A673 (cell line): ENCODE data around the gene PIGW. TPM values are rescaled to one million over a fixed set of nuclear protein-coding genes. Genes with fewer than 3 reads are reported as not detected.

Experiments used
- BruUV-seq: library from RNA; stranded (reverse); fragments of 400-500 nt; replicated peaks from 2 replicates; lab custom pipeline; 2021; lab: Mats Ljungman, UMichigan
- CTCF ChIA-PET: fragments of 300-600 bp; sonication (Branson Sonifier 250); formaldehyde crosslinking; loops from one replicate; lab custom pipeline; 2022; ENCODE audit warnings: antibody characterized with exemption; lab: Charles Lee
- POLR2A ChIA-PET: fragments of 300-600 bp; sonication (Branson Sonifier 250); formaldehyde crosslinking; loops from one replicate; lab custom pipeline; 2022; ENCODE audit warnings: antibody characterized with exemption; ENCODE audit not compliant: low non-redundant PET; lab: Charles Lee
- DNase-seq: peaks from one replicate; pipeline ENCODE4 v3.0.0-alpha.2; 2015; ENCODE audit warnings: low spot score
- H3K27ac ChIP-seq: fragments of 200-600 bp; sonication (generic); 2 replicates; pipeline ENCODE4 v1.5.1; 2016; ENCODE audit warnings: mixed run types, low read depth, mild to moderate bottlenecking, mixed read lengths, antibody characterized with exemption, low read length; ENCODE audit not compliant: poor library complexity, severe bottlenecking
- H3K27me3 ChIP-seq: fragments of 200-600 bp; sonication (generic); replicated peaks from 2 replicates; pipeline ENCODE4 v1.6.1; 2017; ENCODE audit warnings: mixed run types, low read depth, mild to moderate bottlenecking, mixed read lengths, antibody characterized with exemption, low read length; ENCODE audit not compliant: insufficient read depth, poor library complexity
- H3K36me3 ChIP-seq: fragments of 200-600 bp; sonication (generic); 2 replicates; pipeline ENCODE4 v1.6.1; 2016; ENCODE audit warnings: mixed run types, mild to moderate bottlenecking, mixed read lengths, antibody characterized with exemption, low read length; ENCODE audit not compliant: insufficient read depth, poor library complexity, severe bottlenecking
- H3K4me1 ChIP-seq: fragments of 200-600 bp; sonication (generic); 2 replicates; pipeline ENCODE4 v1.6.1; 2017; ENCODE audit warnings: mixed run types, mild to moderate bottlenecking, mixed read lengths, antibody characterized with exemption, low read length; ENCODE audit not compliant: insufficient read depth, poor library complexity, severe bottlenecking
- H3K4me3 ChIP-seq: fragments of 200-600 bp; sonication (generic); 2 replicates; pipeline ENCODE4 v1.5.1; 2016; ENCODE audit warnings: low read depth, mixed run types, mild to moderate bottlenecking, mixed read lengths, low read length; ENCODE audit not compliant: poor library complexity, severe bottlenecking
- H3K9me3 ChIP-seq: fragments of 200-600 bp; sonication (generic); 2 replicates; pipeline ENCODE4 v1.6.1; 2016; ENCODE audit warnings: mixed run types, low read depth, mild to moderate bottlenecking, mixed read lengths, antibody characterized with exemption, low read length; ENCODE audit not compliant: poor library complexity, severe bottlenecking
- CTCF ChIP-seq: fragments of 300-800, 200-600 bp; sonication (generic); conservative IDR thresholded peaks from 2 replicates; pipeline ENCODE4 v1.5.1; 2017; ENCODE audit warnings: low read depth, mild to moderate bottlenecking, antibody characterized with exemption, low read length, moderate library complexity, mixed read lengths
- EZH2 ChIP-seq: fragments of 200-600 bp; sonication (generic); IDR thresholded peaks from 2 replicates; pipeline ENCODE4 v1.6.1; 2017; ENCODE audit warnings: borderline replicate concordance, low read depth, mild to moderate bottlenecking, mixed read lengths, antibody characterized with exemption, low read length; ENCODE audit not compliant: poor library complexity, severe bottlenecking
- intact Hi-C: fragments of 100-400 bp; cut with micrococcal nuclease; formaldehyde crosslinking; loops from one replicate; pipeline ENCODE4 v1.10.0; 2022; ENCODE audit not compliant: unreplicated experiment
- total RNA-seq: library from RNA; stranded (reverse); gene quantifications from 2 replicates; pipeline ENCODE4 v1.2.3, GENCODE V29; 2021

The PIGW gene
- total RNA-seq, 1 experiment from 2014 or later, result 10.3 TPM

DNA sequence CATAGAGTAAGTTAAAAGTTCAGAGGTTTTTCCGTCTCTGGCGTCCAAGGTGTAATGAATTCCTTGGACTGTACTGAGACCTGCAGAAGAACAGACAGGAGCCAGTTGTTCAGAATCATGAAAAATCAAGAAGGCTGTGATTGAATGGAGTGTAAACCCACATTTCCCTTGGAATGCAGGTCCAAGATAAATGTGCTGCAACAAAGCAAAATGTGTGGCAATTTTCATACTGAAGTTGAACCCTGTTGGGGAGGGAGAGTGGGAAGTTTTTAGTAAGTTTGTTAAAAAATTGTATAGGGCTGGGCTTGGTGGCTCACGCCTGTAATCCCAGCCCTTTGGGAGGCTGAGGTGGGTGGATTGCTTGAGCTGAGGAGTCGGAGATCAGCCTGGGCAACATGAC, 31.3 kb downstream of the PIGW start:
- CTCF ChIA-PET, result interaction anchor here (0.6 kb wide), 1 partner anchor 17 kb away, joined by 4 read pairs; no protein-coding TSS in a partner anchor
- BruUV-seq, result no TSS peak
- no peak for TF ChIP-seq CTCF
- no peak for TF ChIP-seq EZH2
- no peaks in the 10 kb centered on the region for H3K9me3 ChIP-seq
- intact Hi-C loops, result no loop called here
- POLR2A ChIA-PET, result no interaction called here
- H3K36me3 ChIP-seq, result peaks cover 18% of the 10 kb centered on the region
- H3K4me1 ChIP-seq, result no peaks in the 10 kb centered on the region
- DNase-seq, result no peak
- H3K4me3 ChIP-seq, result no peak overlapping the region
- H3K27me3 ChIP-seq, result no peaks in the 10 kb centered on the region
- H3K27ac ChIP-seq, result no peak overlapping the region

- intact Hi-C loops, result no loop called here
- Histone ChIP-seq H3K9me3 (no peaks in the 10 kb centered on the region), H3K27ac (no peak overlapping the region), H3K27me3 (no peaks in the 10 kb centered on the region), H3K36me3 (peaks cover 7% of the 10 kb centered on the region), H3K4me3 (no peak overlapping the region), H3K4me1 (no peaks in the 10 kb centered on the region)
- ChIA-PET POLR2A (no interaction called here), CTCF (no interaction called here)
- DNase-seq, result no peak
- no peak for TF ChIP-seq CTCF
- no peak for TF ChIP-seq EZH2
- no TSS peak for BruUV-seq
Observed at GRCh38 chr17:36575028-36575427, 40.2 kb downstream of the PIGW start.

DNA sequence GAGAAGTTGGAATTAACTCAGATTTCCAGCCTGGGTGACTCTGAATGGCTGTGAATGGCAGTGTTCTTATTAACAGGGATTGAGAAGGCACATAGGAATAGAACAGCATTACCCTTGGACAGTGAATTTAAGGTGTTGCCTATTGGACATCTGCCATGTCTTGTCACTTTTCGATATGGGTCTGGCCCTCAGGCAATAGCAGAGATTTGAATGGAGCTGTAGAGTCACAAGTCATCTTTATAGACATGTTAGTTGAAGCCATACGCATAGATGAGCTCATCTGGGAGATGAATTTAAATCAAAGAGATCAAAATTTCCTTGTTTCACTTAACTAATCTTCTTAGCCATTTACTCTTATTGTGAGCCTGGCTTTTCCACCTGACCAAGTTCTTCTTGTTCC, 42.0 kb downstream of the PIGW start:
- ChIA-PET CTCF (no interaction called here), POLR2A (no interaction called here)
- Histone ChIP-seq H3K4me3 (no peak overlapping the region), H3K27ac (no peak overlapping the region), H3K36me3 (peaks cover 7% of the 10 kb centered on the region), H3K27me3 (no peaks in the 10 kb centered on the region), H3K9me3 (no peaks in the 10 kb centered on the region), H3K4me1 (no peaks in the 10 kb centered on the region)
- no peak for DNase-seq
- no TSS peak for BruUV-seq
- TF ChIP-seq CTCF, result no peak
- TF ChIP-seq EZH2, result no peak
- intact Hi-C loops, result no loop called here
